ENCODE data around the gene ZNF579.

The ZNF579 gene

GRCh38 chr19:55580628-55581144, at the start of gene ZNF579:
Gene ZNF579 (minus strand): TSS chr19:55580848. CDS start chr19:55579639, 1,209 bp downstream.
- peak; percentile 67 for DNase-seq (ENCODE audit: low read depth, low spot score)

DNA sequence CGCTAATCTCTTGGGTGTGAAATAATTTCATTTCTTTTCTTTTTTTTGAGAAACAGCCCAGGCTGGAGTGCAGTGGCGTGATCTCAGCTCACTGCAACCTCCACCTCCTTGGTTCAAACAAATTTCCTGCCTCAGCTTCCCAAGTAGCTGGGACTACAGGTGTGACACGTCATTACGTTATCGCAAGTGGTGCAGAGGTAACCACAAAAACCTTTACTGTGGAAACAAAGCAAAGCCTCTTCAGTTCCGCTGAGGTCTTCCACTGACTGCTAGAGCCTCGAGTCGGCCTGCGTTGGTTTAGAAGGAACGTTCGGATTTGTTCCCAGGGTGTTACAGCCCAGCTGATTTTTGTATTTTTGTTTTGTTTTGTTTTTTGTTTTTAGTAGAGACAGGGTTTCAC, 45.7 kb upstream of the ZNF579 start:
- DNase-seq (ENCODE audit: low read depth, low spot score) = no peak

- no peak for DNase-seq (ENCODE audit: low read depth, low spot score)
Observed at GRCh38 chr19:55625004-55625326, 44.3 kb upstream of the ZNF579 start.

DNA sequence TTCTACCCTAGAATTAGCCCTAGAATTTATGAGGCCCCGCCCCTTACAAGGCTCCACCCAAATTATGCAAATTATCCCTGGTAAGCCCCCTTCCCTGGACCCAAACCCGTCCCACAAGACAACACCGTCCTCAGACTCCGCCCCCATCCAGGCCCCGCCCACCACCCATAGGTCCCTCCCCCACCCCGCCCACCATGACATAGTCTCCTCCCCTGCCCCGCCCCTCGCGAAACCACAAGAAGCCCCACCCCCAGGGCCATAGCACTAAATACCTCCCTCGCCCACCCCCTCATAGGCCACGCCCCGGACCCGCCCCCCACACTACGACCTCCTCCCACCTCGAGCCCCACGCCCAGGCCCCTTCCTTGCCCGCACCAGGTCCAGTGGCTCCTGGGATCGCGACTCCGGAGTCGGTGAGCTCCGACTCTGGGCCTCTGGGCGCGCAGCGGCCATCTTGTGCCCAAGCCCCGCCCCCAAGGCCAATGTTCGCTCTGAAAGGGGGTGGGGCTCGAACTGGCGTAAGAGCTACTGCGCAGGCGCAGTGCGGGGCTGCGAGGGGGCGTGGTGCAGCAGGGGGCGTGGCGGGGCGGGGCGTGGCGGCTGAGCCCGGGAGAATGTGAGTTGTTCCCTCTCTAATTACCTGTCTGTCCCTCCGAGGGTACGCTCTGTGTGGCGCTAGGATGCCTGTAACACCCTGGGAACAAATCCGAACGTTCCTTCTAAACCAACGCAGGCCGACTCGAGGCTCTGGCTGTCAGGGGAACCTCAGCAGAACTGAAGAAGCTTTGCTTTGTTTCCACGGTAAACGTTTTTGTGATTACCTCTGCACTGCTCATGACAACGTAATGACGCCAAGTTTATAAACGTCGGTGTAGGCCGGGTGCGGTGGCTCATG, 43.7 kb upstream of the ZNF579 start, which contains the start of gene ZNF784:
ZNF784 (minus strand) TSS at position 458 of the 895 bp plus-strand sequence; CDS start at position 453, 5 bp downstream.
- peak; percentile 83 for DNase-seq (ENCODE audit: low read depth, low spot score)

DNA sequence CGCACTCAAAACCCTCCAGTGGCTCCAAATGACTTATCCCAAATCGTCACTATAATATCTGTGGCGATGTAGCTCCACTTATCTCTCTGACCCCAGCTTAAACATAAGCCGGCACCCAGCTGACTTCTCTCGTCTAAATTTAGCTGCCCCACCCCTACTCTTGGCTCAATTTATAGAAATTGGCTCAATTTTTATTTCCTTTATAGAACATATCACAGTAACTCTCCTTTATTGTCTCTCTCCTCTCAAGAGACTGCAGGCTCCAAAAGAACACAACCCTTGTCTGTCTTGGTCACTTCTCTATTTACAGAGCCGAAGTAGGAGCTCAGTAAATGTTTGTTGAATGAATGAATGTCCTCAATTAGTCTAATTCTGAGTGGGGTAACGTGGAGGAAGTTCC, 42.9 kb upstream of the ZNF579 start:
- no peak for DNase-seq (ENCODE audit: low read depth, low spot score)

- no peak for DNase-seq (ENCODE audit: low read depth, low spot score)
Observed at GRCh38 chr19:55623130-55623529, 42.5 kb upstream of the ZNF579 start.

GRCh38 chr19:55622242-55622969, 41.8 kb upstream of the ZNF579 start:
- no peak for DNase-seq (ENCODE audit: low read depth, low spot score)

DNA sequence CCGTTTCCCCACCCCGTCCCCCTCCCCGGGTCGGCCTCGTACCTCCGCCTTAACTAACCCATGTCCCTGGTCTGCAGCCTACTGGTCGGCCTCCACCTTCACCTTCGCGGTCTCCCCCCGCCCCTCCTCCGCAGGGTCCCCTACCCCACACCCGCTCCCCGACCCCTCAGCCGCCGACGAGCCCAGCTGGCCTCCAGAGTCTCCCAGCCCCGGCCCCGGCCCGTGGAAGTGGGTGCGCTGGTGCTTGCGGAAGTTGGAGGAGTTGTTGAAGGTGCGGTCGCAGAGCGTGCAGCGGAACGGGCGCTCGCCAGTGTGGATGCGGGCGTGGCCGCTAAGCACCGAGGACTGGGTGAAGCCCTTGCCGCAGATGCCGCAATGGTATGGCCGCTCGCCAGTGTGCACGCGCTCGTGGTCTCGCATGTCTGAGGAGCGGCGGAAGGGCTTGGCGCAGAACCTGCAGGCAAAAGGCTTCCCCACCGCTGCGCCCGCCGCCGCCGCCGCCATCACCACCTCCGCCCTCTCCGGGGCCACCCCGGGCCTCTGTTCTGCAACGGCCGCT, 41.1 kb upstream of the ZNF579 start:
- DNase-seq (ENCODE audit: low read depth, low spot score) = no peak

- no peak for DNase-seq (ENCODE audit: low read depth, low spot score)
Observed at GRCh38 chr19:55621205-55621672, 40.6 kb upstream of the ZNF579 start.

GRCh38 chr19:55620410-55621204, 40.0 kb upstream of the ZNF579 start:
- no peak for DNase-seq (ENCODE audit: low read depth, low spot score)

DNA sequence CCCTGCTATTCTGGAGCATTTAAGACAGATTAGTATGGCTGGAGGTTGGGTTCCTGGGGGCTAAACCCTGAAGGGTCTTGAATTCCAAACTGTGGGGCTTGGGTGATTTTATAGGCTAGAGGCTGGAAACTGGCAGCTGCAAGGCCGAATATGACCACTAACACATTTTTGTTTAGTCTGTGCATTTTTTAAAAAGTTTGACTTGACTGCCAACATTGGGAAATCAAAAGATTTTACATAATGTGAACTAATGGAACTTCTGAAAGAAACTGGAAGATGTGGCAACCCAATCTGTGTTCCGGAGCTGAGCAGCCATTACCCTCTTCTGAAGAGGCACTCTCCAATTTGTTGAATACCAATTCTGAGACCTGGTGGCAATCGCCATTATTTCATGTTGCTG, 38.6 kb upstream of the ZNF579 start:
- no peak for DNase-seq (ENCODE audit: low read depth, low spot score)

DNA sequence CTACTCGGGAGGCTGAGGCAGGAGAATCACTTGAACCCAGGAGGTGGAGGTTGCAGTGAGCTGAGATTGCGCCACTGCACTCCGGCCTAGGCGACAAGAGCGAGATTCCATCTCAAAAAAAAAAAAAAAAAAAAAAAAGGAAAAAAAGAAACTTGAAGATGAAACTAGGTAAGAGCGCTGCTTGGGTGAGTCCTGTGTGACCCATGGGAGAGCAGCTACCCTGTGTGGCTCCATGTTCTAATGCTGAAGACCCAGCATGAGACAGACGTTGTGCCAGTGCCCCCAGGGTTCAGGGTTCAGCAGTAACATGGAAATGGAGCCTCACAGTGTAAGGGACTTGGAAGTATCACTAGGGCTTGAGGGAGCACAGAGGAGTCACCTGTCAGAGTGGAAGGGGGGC, 37.8 kb upstream of the ZNF579 start:
- DNase-seq (ENCODE audit: low read depth, low spot score) = no peak

DNA sequence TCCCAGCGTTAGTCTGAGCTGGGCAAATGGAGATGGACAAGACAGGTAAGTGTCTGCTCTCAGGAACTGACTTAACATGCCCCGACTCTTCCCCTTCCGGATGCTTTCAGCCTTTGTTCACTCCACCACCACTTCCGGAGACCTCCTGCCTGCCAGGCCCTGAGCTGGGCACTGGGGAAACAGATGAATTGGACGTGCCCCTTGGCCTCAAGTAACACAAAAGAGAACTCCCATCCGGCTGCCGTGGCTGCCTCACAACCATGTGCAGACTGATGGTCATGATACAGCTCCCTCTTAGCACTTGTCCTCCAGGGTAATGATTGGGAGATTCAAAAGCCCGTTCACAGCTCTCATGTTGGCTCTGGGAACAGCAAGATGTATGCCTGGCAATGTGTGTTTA, 36.8 kb upstream of the ZNF579 start:
- DNase-seq (ENCODE audit: low read depth, low spot score) = no peak

DNA sequence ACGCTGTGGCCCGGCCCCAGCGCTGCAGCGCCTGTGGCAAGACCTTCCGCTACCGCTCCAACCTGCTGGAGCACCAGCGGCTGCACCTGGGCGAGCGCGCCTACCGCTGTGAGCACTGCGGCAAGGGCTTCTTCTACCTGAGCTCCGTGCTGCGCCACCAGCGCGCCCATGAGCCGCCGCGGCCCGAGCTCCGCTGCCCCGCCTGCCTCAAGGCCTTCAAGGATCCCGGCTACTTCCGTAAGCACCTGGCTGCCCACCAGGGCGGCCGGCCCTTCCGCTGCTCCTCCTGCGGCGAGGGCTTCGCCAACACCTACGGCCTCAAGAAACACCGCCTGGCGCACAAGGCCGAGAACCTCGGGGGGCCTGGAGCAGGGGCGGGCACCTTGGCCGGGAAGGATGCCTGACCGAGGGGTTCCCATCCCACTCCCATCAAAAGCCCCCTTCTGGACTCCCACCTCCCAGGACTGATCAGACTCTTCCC, 35.8 kb upstream of the ZNF579 start:
- DNase-seq (ENCODE audit: low read depth, low spot score) = no peak

DNA sequence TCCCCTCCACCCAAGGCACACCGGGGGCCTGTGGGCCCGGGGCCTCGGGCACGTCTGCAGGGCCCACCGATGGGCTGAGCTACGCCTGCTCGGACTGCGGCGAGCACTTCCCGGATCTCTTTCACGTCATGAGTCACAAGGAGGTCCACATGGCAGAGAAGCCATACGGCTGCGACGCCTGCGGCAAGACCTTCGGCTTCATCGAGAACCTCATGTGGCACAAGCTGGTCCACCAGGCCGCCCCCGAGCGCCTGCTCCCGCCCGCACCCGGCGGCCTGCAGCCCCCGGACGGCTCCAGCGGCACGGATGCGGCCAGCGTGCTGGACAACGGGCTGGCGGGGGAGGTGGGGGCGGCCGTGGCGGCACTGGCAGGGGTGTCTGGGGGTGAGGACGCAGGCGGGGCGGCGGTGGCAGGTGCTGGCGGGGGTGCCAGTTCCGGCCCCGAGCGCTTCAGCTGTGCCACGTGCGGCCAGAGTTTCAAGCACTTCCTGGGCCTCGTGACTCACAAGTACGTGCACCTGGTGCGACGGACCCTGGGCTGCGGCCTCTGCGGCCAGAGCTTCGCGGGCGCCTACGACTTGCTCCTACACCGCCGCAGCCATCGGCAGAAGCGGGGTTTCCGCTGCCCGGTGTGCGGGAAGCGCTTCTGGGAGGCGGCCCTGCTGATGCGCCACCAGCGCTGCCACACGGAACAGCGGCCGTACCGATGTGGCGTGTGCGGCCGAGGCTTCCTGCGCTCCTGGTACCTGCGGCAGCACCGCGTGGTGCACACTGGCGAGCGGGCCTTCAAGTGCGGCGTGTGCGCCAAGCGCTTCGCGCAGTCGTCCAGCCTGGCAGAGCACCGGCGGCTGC, 35.1 kb upstream of the ZNF579 start:
- no peak for DNase-seq (ENCODE audit: low read depth, low spot score)

GRCh38 chr19:55614711-55615542, 34.3 kb upstream of the ZNF579 start:
- no peak for DNase-seq (ENCODE audit: low read depth, low spot score)

DNA sequence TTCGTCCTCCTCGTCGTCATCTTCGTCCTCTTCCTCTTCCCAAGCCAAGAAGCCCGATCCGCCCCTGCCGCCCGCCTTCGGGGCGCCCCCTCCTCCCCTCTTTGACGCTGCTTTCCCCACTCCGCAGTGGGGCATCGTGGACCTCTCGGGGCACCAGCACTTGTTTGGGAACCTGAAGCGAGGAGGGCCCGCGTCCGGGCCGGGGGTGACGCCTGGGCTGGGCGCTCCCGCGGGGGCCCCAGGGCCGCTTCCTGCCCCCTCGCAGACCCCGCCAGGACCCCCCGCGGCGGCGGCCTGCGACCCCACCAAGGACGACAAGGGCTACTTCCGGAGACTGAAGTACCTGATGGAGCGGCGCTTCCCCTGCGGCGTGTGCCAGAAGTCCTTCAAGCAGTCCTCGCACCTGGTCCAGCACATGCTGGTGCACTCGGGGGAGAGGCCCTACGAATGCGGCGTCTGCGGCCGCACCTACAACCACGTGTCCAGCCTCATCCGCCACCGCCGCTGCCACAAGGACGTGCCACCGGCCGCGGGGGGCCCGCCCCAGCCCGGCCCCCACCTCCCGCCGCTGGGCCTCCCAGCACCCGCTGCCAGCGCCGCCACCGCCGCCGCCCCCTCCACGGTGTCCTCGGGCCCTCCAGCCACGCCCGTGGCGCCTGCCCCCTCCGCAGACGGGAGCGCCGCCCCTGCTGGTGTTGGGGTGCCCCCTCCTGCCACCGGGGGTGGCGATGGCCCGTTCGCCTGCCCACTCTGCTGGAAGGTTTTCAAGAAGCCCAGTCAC, 33.5 kb upstream of the ZNF579 start:
- DNase-seq (ENCODE audit: low read depth, low spot score) = no peak

- DNase-seq (ENCODE audit: low read depth, low spot score) = no peak
Observed at GRCh38 chr19:55613396-55613795, 32.7 kb upstream of the ZNF579 start.

All from smooth muscle cell of the brain vasculature (primary cell).